Neural progenitor cell (in vitro differentiated cells): ENCODE data around the gene AP2B1.

Experiments used
- EZH2 ChIP-seq: fragments of 200-600 bp; sonication (generic); IDR thresholded peaks from 2 replicates; pipeline ENCODE4 v1.6.1; 2017; ENCODE audit warnings: antibody characterized with exemption, mild to moderate bottlenecking, moderate library complexity
- EZH2phosphoT487 ChIP-seq: fragments of 200-600 bp; sonication (generic); IDR thresholded peaks from 2 replicates; pipeline ENCODE4 v1.6.1; 2017; ENCODE audit warnings: antibody characterized with exemption
- TF ChIP-seq, protein P1 (sequence below): fragments of 200-600 bp; sonication (generic); IDR thresholded peaks from 2 replicates; pipeline ENCODE4 v1.5.1; 2017; ENCODE audit warnings: antibody characterized with exemption, mild to moderate bottlenecking

DNA sequence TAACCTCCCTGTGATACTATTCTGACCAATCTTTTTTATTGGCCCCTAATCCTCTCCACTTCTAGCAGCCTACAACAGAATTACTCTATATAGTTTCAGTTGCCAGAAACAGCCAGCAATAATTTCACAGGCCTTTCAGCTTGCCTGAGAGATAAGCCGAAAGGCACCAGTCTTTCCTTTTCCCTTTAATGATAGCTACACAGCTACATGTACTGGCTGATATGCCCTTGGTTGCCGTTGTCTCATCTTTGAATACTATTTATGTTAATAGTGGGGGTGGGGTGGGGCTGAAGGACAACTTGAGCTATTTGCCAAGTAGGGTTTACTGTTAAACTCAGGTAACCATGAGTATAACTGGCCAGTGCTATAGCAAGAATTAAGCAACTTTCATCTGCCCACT, 108.5 kb downstream of the AP2B1 start:
- TF ChIP-seq, protein P1, sequence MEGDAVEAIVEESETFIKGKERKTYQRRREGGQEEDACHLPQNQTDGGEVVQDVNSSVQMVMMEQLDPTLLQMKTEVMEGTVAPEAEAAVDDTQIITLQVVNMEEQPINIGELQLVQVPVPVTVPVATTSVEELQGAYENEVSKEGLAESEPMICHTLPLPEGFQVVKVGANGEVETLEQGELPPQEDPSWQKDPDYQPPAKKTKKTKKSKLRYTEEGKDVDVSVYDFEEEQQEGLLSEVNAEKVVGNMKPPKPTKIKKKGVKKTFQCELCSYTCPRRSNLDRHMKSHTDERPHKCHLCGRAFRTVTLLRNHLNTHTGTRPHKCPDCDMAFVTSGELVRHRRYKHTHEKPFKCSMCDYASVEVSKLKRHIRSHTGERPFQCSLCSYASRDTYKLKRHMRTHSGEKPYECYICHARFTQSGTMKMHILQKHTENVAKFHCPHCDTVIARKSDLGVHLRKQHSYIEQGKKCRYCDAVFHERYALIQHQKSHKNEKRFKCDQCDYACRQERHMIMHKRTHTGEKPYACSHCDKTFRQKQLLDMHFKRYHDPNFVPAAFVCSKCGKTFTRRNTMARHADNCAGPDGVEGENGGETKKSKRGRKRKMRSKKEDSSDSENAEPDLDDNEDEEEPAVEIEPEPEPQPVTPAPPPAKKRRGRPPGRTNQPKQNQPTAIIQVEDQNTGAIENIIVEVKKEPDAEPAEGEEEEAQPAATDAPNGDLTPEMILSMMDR = no peak
- TF ChIP-seq EZH2 = no peak
- TF ChIP-seq EZH2phosphoT487 = no peak
